ENCODE data around the gene ATG2B.

ATG2B gene

GRCh38 chr14:96324219-96324618 lies 38.9 kb downstream of the ATG2B start:
- peaks cover 33% of the 10 kb centered on the region for H3K36me3 Mint-ChIP-seq (ENCODE audit: insufficient read depth)
- no peaks in the 10 kb centered on the region for H3K27me3 Mint-ChIP-seq
- H3K27ac Mint-ChIP-seq (ENCODE audit: low read depth): no peak overlapping the region
- no peak overlapping the region for H3K4me3 Mint-ChIP-seq
- H3K4me1 Mint-ChIP-seq: no peaks in the 10 kb centered on the region
- no peak for DNase-seq (ENCODE audit: low spot score in 2 of 2)
- no peaks in the 10 kb centered on the region for H3K9me3 Mint-ChIP-seq
- no peak for ATAC-seq (replicated peaks; ENCODE audit: extremely low read depth, poor library complexity, severe bottlenecking)

- Mint-ChIP-seq H3K27me3 (no peaks in the 10 kb centered on the region), H3K9me3 (no peaks in the 10 kb centered on the region), H3K36me3 (ENCODE audit: insufficient read depth) (peaks cover 44% of the 10 kb centered on the region), H3K27ac (ENCODE audit: low read depth) (peak overlapping the region; percentile 19), H3K4me3 (no peak overlapping the region), H3K4me1 (no peaks in the 10 kb centered on the region)
- ATAC-seq (replicated peaks; ENCODE audit: extremely low read depth, poor library complexity, severe bottlenecking) (no peak), DNase-seq (ENCODE audit: low spot score in 2 of 2) (no peak)
These were observed 42.5 kb downstream of the ATG2B start for GRCh38 chr14:96320605-96321004.

- Mint-ChIP-seq H3K4me1 (no peaks in the 10 kb centered on the region), H3K27me3 (no peaks in the 10 kb centered on the region), H3K36me3 (ENCODE audit: insufficient read depth) (peaks cover 48% of the 10 kb centered on the region), H3K4me3 (no peak overlapping the region), H3K9me3 (no peaks in the 10 kb centered on the region), H3K27ac (ENCODE audit: low read depth) (no peak overlapping the region)
- DNase-seq (ENCODE audit: low spot score in 2 of 2): no peak
- ATAC-seq (replicated peaks; ENCODE audit: extremely low read depth, poor library complexity, severe bottlenecking): no peak
These were observed 44.3 kb downstream of the ATG2B start for GRCh38 chr14:96318836-96319235.

GRCh38 chr14:96316087-96316486 lies 47.1 kb downstream of the ATG2B start:
- H3K9me3 Mint-ChIP-seq: no peaks in the 10 kb centered on the region
- H3K27ac Mint-ChIP-seq (ENCODE audit: low read depth): no peak overlapping the region
- H3K36me3 Mint-ChIP-seq (ENCODE audit: insufficient read depth): peaks cover 43% of the 10 kb centered on the region
- DNase-seq (ENCODE audit: low spot score in 2 of 2) (no peak), ATAC-seq (replicated peaks; ENCODE audit: extremely low read depth, poor library complexity, severe bottlenecking) (no peak)
- H3K4me1 Mint-ChIP-seq: no peaks in the 10 kb centered on the region
- H3K4me3 Mint-ChIP-seq: no peak overlapping the region
- no peaks in the 10 kb centered on the region for H3K27me3 Mint-ChIP-seq

- DNase-seq (ENCODE audit: low spot score in 2 of 2): no peak
- no peaks in the 10 kb centered on the region for H3K9me3 Mint-ChIP-seq
- no peak for ATAC-seq (replicated peaks; ENCODE audit: extremely low read depth, poor library complexity, severe bottlenecking)
- H3K27me3 Mint-ChIP-seq: no peaks in the 10 kb centered on the region
- peaks cover 55% of the 10 kb centered on the region for H3K36me3 Mint-ChIP-seq (ENCODE audit: insufficient read depth)
- H3K4me3 Mint-ChIP-seq: no peak overlapping the region
- no peak overlapping the region for H3K27ac Mint-ChIP-seq (ENCODE audit: low read depth)
- H3K4me1 Mint-ChIP-seq: no peaks in the 10 kb centered on the region
These were observed 52.2 kb downstream of the ATG2B start for GRCh38 chr14:96310906-96311305.

GRCh38 chr14:96309896-96310330 lies 53.2 kb downstream of the ATG2B start:
- H3K36me3 Mint-ChIP-seq (ENCODE audit: insufficient read depth): peaks cover 55% of the 10 kb centered on the region
- ATAC-seq (replicated peaks; ENCODE audit: extremely low read depth, poor library complexity, severe bottlenecking) (no peak), DNase-seq (ENCODE audit: low spot score in 2 of 2) (no peak)
- no peak overlapping the region for H3K27ac Mint-ChIP-seq (ENCODE audit: low read depth)
- no peaks in the 10 kb centered on the region for H3K4me1 Mint-ChIP-seq
- no peak overlapping the region for H3K4me3 Mint-ChIP-seq
- H3K27me3 Mint-ChIP-seq: no peaks in the 10 kb centered on the region
- H3K9me3 Mint-ChIP-seq: no peaks in the 10 kb centered on the region

GRCh38 chr14:96309133-96309895 lies 53.8 kb downstream of the ATG2B start:
- no peaks in the 10 kb centered on the region for H3K4me1 Mint-ChIP-seq
- H3K36me3 Mint-ChIP-seq (ENCODE audit: insufficient read depth): peaks cover 55% of the 10 kb centered on the region
- DNase-seq (ENCODE audit: low spot score in 2 of 2) (no peak), ATAC-seq (replicated peaks; ENCODE audit: extremely low read depth, poor library complexity, severe bottlenecking) (no peak)
- H3K4me3 Mint-ChIP-seq: no peak overlapping the region
- no peaks in the 10 kb centered on the region for H3K9me3 Mint-ChIP-seq
- H3K27ac Mint-ChIP-seq (ENCODE audit: low read depth): no peak overlapping the region
- no peaks in the 10 kb centered on the region for H3K27me3 Mint-ChIP-seq

GRCh38 chr14:96307434-96307833 lies 55.7 kb downstream of the ATG2B start:
- no peaks in the 10 kb centered on the region for H3K9me3 Mint-ChIP-seq
- DNase-seq (ENCODE audit: low spot score in 2 of 2) (no peak), ATAC-seq (replicated peaks; ENCODE audit: extremely low read depth, poor library complexity, severe bottlenecking) (no peak)
- H3K36me3 Mint-ChIP-seq (ENCODE audit: insufficient read depth): peaks cover 53% of the 10 kb centered on the region
- H3K4me3 Mint-ChIP-seq: no peak overlapping the region
- H3K27me3 Mint-ChIP-seq: no peaks in the 10 kb centered on the region
- H3K4me1 Mint-ChIP-seq: no peaks in the 10 kb centered on the region
- no peak overlapping the region for H3K27ac Mint-ChIP-seq (ENCODE audit: low read depth)

GRCh38 chr14:96304956-96305355 lies 58.2 kb downstream of the ATG2B start:
- H3K27me3 Mint-ChIP-seq: no peaks in the 10 kb centered on the region
- no peak overlapping the region for H3K27ac Mint-ChIP-seq (ENCODE audit: low read depth)
- H3K4me1 Mint-ChIP-seq: no peaks in the 10 kb centered on the region
- no peak for DNase-seq (ENCODE audit: low spot score in 2 of 2)
- H3K36me3 Mint-ChIP-seq (ENCODE audit: insufficient read depth): peaks cover 45% of the 10 kb centered on the region
- ATAC-seq (replicated peaks; ENCODE audit: extremely low read depth, poor library complexity, severe bottlenecking): no peak
- no peak overlapping the region for H3K4me3 Mint-ChIP-seq
- no peaks in the 10 kb centered on the region for H3K9me3 Mint-ChIP-seq

- ATAC-seq (replicated peaks; ENCODE audit: extremely low read depth, poor library complexity, severe bottlenecking): no peak
- no peak overlapping the region for H3K27ac Mint-ChIP-seq (ENCODE audit: low read depth)
- H3K9me3 Mint-ChIP-seq: no peaks in the 10 kb centered on the region
- peaks cover 38% of the 10 kb centered on the region for H3K36me3 Mint-ChIP-seq (ENCODE audit: insufficient read depth)
- no peak for DNase-seq (ENCODE audit: low spot score in 2 of 2)
- no peaks in the 10 kb centered on the region for H3K27me3 Mint-ChIP-seq
- no peaks in the 10 kb centered on the region for H3K4me1 Mint-ChIP-seq
- no peak overlapping the region for H3K4me3 Mint-ChIP-seq
These were observed 59.2 kb downstream of the ATG2B start for GRCh38 chr14:96303981-96304380.

GRCh38 chr14:96299441-96299840 lies 63.7 kb downstream of the ATG2B start:
- Mint-ChIP-seq H3K9me3 (no peaks in the 10 kb centered on the region), H3K27ac (ENCODE audit: low read depth) (no peak overlapping the region), H3K4me1 (no peaks in the 10 kb centered on the region), H3K27me3 (no peaks in the 10 kb centered on the region), H3K4me3 (no peak overlapping the region), H3K36me3 (ENCODE audit: insufficient read depth) (peaks cover 15% of the 10 kb centered on the region)
- ATAC-seq (replicated peaks; ENCODE audit: extremely low read depth, poor library complexity, severe bottlenecking) (no peak), DNase-seq (ENCODE audit: low spot score in 2 of 2) (no peak)

GRCh38 chr14:96297997-96298515 lies 65.1 kb downstream of the ATG2B start:
- H3K27ac Mint-ChIP-seq (ENCODE audit: low read depth): no peak overlapping the region
- no peaks in the 10 kb centered on the region for H3K9me3 Mint-ChIP-seq
- DNase-seq (ENCODE audit: low spot score in 2 of 2) (no peak), ATAC-seq (replicated peaks; ENCODE audit: extremely low read depth, poor library complexity, severe bottlenecking) (no peak)
- H3K4me1 Mint-ChIP-seq: no peaks in the 10 kb centered on the region
- no peak overlapping the region for H3K4me3 Mint-ChIP-seq
- H3K27me3 Mint-ChIP-seq: no peaks in the 10 kb centered on the region
- H3K36me3 Mint-ChIP-seq (ENCODE audit: insufficient read depth): peaks cover 16% of the 10 kb centered on the region

GRCh38 chr14:96297000-96297399 lies 66.1 kb downstream of the ATG2B start:
- Mint-ChIP-seq H3K4me3 (no peak overlapping the region), H3K9me3 (no peaks in the 10 kb centered on the region), H3K27me3 (no peaks in the 10 kb centered on the region), H3K27ac (ENCODE audit: low read depth) (no peak overlapping the region), H3K4me1 (no peaks in the 10 kb centered on the region), H3K36me3 (ENCODE audit: insufficient read depth) (peaks cover 13% of the 10 kb centered on the region)
- ATAC-seq (replicated peaks; ENCODE audit: extremely low read depth, poor library complexity, severe bottlenecking) (no peak), DNase-seq (ENCODE audit: low spot score in 2 of 2) (no peak)
